Naive B cell (primary cell): ENCODE measurements around the gene ADAMTSL4. TPM values are rescaled to one million over a fixed set of nuclear protein-coding genes. Genes with fewer than 3 reads are reported as not detected.
A peak's percentile ranks its signal among the peaks of the same experiment; 100 is the strongest.

Experiments used
- ATAC-seq, 2 donors: fragments of 150-1000 bp; cut with Tn5 transposase; 2 replicates each; pipeline ENCODE4 v1.10.0; 2021; ENCODE audit warnings: low read depth in 2 of 2, mild to moderate bottlenecking in 2 of 2, moderate library complexity in 2 of 2
- DNase-seq: peaks from one replicate; pipeline ENCODE4 v3.0.0; 2022
- H3K27ac Mint-ChIP-seq, 6 donors: one replicate each; pipeline ENCODE4 v1.8.0; 2020 to 2022; ENCODE audit warnings: mild to moderate bottlenecking in 6 of 6, mixed read lengths in 6 of 6, moderate library complexity in 5 of 6, inconsistent platforms in 2 of 6
- H3K27me3 Mint-ChIP-seq, 3 donors: one replicate each; pipeline ENCODE4 v1.8.0; 2021 to 2022; ENCODE audit warnings: mixed read lengths in 3 of 3, mild to moderate bottlenecking in 1 of 3
- H3K36me3 Mint-ChIP-seq, 2 donors: one replicate each; pipeline ENCODE4 v1.8.0; 2020 to 2022; ENCODE audit warnings: mixed read lengths in 2 of 2, inconsistent platforms in 1 of 2, mild to moderate bottlenecking in 1 of 2
- H3K4me1 Mint-ChIP-seq, 3 donors: one replicate each; pipeline ENCODE4 v1.8.0; 2020 to 2022; ENCODE audit warnings: mixed read lengths in 3 of 3, inconsistent platforms in 1 of 3, mild to moderate bottlenecking in 1 of 3, moderate library complexity in 1 of 3
- H3K4me3 Mint-ChIP-seq, 8 donors: one replicate each; pipeline ENCODE4 v1.8.0; 2020 to 2022; ENCODE audit warnings: mild to moderate bottlenecking in 8 of 8, mixed read lengths in 8 of 8, moderate library complexity in 8 of 8, inconsistent platforms in 2 of 8
- H3K9me3 Mint-ChIP-seq, 7 donors: one replicate each; pipeline ENCODE4 v1.8.0; 2020 to 2022; ENCODE audit warnings: mixed read lengths in 7 of 7, mild to moderate bottlenecking in 5 of 7, inconsistent platforms in 2 of 7, moderate library complexity in 1 of 7
- polyA plus RNA-seq, 6 donors: library from polyadenylated mRNA; unstranded; fragments of 300-500 nt; fragmentation: Illumina TruSeq; gene quantifications; one replicate each; pipeline ENCODE4 v1.2.3, GENCODE V29; 2021; ENCODE audit warnings: low read depth in 6 of 6

Gene ADAMTSL4
- not detected for polyA plus RNA-seq

- Mint-ChIP-seq H3K27ac (peak within 1 kb of the TSS in 3 of 6 donors; percentile 47 to 59 (median 47)), H3K4me3 (peak within 1 kb of the TSS; percentile 79 to 92 (median 87)), H3K9me3 (no peaks in the 10 kb centered on the region), H3K27me3 (peaks cover 7 to 34% (median 12%) of the 10 kb centered on the region in 3 donors), H3K4me1 (peaks cover 23 to 31% (median 29%) of the 10 kb centered on the region in 3 donors), H3K36me3 (no peaks in the 10 kb centered on the region)
- DNase-seq, result peak; percentile 28
- ATAC-seq, result peak; percentile 78 to 80
Observed at GRCh38 chr1:150548632-150549495, at the start of gene ADAMTSL4. ADAMTSL4 (plus strand) TSS chr1:150549408; CDS start chr1:150552289, 2,881 bp downstream.

- DNase-seq (no peak), ATAC-seq (no peak)
- peaks cover 12 to 34% of the 10 kb centered on the region in 2 donors for H3K36me3 Mint-ChIP-seq
- H3K4me1 Mint-ChIP-seq, result peaks cover 0 to 7% (median 6%) of the 10 kb centered on the region in 3 donors
- H3K27ac Mint-ChIP-seq, result no peak overlapping the region
- H3K9me3 Mint-ChIP-seq, result no peaks in the 10 kb centered on the region
- H3K4me3 Mint-ChIP-seq, result no peak overlapping the region
- H3K27me3 Mint-ChIP-seq, result no peaks in the 10 kb centered on the region
Observed at GRCh38 chr1:150505431-150505830, 43.8 kb upstream of the ADAMTSL4 start.

GRCh38 chr1:150507912-150508864 lies 41.0 kb upstream of the ADAMTSL4 start, which contains the start of gene ECM1:
ECM1 (plus strand) TSS chr1:150508109; CDS start chr1:150508210, 101 bp downstream.
- DNase-seq, result no peak
- ATAC-seq, result no peak
- peak within 1 kb of the TSS in 4 of 6 donors; percentile 46 to 80 (median 58) for H3K27ac Mint-ChIP-seq
- H3K4me3 Mint-ChIP-seq, result no peak within 1 kb of the TSS
- H3K36me3 Mint-ChIP-seq, result peaks cover 8 to 27% of the 10 kb centered on the region in 2 donors
- no peaks in the 10 kb centered on the region for H3K27me3 Mint-ChIP-seq
- H3K4me1 Mint-ChIP-seq, result peaks cover 0 to 13% (median 11%) of the 10 kb centered on the region in 3 donors
- no peaks in the 10 kb centered on the region for H3K9me3 Mint-ChIP-seq

GRCh38 chr1:150508982-150509381 lies 40.2 kb upstream of the ADAMTSL4 start:
- H3K4me1 Mint-ChIP-seq, result peaks cover under 1 to 13% (median 11%) of the 10 kb centered on the region in 3 donors

GRCh38 chr1:150511551-150511950 lies 37.7 kb upstream of the ADAMTSL4 start:
- ATAC-seq (no peak), DNase-seq (no peak)
- H3K4me3 Mint-ChIP-seq, result peak overlapping the region in 2 of 8 donors; percentile 68 to 84
- peaks cover 0 to 7% of the 10 kb centered on the region in 2 donors for H3K36me3 Mint-ChIP-seq
- H3K4me1 Mint-ChIP-seq, result peaks cover 14 to 30% (median 26%) of the 10 kb centered on the region in 3 donors
- H3K27ac Mint-ChIP-seq, result peak overlapping the region in 3 of 6 donors; percentile 26 to 84 (median 53)
- H3K27me3 Mint-ChIP-seq, result no peaks in the 10 kb centered on the region
- H3K9me3 Mint-ChIP-seq, result no peaks in the 10 kb centered on the region

More at GRCh38 chr1:150508982-150509381, 40.2 kb upstream of the ADAMTSL4 start:
- Mint-ChIP-seq H3K4me3 (no peak overlapping the region), H3K9me3 (no peaks in the 10 kb centered on the region), H3K27me3 (no peaks in the 10 kb centered on the region), H3K36me3 (peaks cover 8 to 23% of the 10 kb centered on the region in 2 donors), H3K27ac (peak overlapping the region in 2 of 6 donors; percentile 42 to 47)
- DNase-seq, result no peak
- no peak for ATAC-seq

GRCh38 chr1:150511985-150512660 lies 37.1 kb upstream of the ADAMTSL4 start:
- Mint-ChIP-seq H3K9me3 (no peaks in the 10 kb centered on the region), H3K27ac (peak overlapping the region in 2 of 6 donors; percentile 53 to 84), H3K36me3 (peaks cover 0 to 7% of the 10 kb centered on the region in 2 donors), H3K27me3 (no peaks in the 10 kb centered on the region), H3K4me1 (peaks cover 20 to 35% (median 30%) of the 10 kb centered on the region in 3 donors), H3K4me3 (peak overlapping the region in 2 of 8 donors; percentile 62 to 84)
- no peak for DNase-seq
- ATAC-seq, result no peak

GRCh38 chr1:150512846-150513245 lies 36.4 kb upstream of the ADAMTSL4 start:
- peaks cover 0 to 3% of the 10 kb centered on the region in 2 donors for H3K36me3 Mint-ChIP-seq
- H3K27me3 Mint-ChIP-seq, result no peaks in the 10 kb centered on the region
- peaks cover 27 to 43% (median 37%) of the 10 kb centered on the region in 3 donors for H3K4me1 Mint-ChIP-seq
- DNase-seq, result no peak
- no peaks in the 10 kb centered on the region for H3K9me3 Mint-ChIP-seq
- peak overlapping the region in 2 of 6 donors; percentile 47 to 74 for H3K27ac Mint-ChIP-seq
- H3K4me3 Mint-ChIP-seq, result peak overlapping the region in 2 of 8 donors; percentile 62 to 84
- no peak for ATAC-seq

- Mint-ChIP-seq H3K4me1 (peaks cover 28 to 43% (median 37%) of the 10 kb centered on the region in 3 donors), H3K36me3 (no peaks in the 10 kb centered on the region), H3K27me3 (no peaks in the 10 kb centered on the region), H3K9me3 (no peaks in the 10 kb centered on the region), H3K27ac (peak overlapping the region in 3 of 6 donors; percentile 47 to 74 (median 60)), H3K4me3 (peak overlapping the region in 3 of 8 donors; percentile 55 to 90 (median 84))
- ATAC-seq (no peak), DNase-seq (no peak)
Observed at GRCh38 chr1:150513351-150513791, 35.8 kb upstream of the ADAMTSL4 start.

- peak overlapping the region; percentile 74 to 96 (median 92) for H3K4me3 Mint-ChIP-seq
- H3K27ac Mint-ChIP-seq, result peak overlapping the region in 4 of 6 donors; percentile 6 to 95 (median 62)
- H3K27me3 Mint-ChIP-seq, result no peaks in the 10 kb centered on the region
- peaks cover 28 to 43% (median 37%) of the 10 kb centered on the region in 3 donors for H3K4me1 Mint-ChIP-seq
- DNase-seq, result no peak
- no peak for ATAC-seq
- H3K36me3 Mint-ChIP-seq, result no peaks in the 10 kb centered on the region
- H3K9me3 Mint-ChIP-seq, result no peaks in the 10 kb centered on the region
Observed at GRCh38 chr1:150514260-150514659, 34.9 kb upstream of the ADAMTSL4 start.

- H3K27ac Mint-ChIP-seq, result peak overlapping the region in 5 of 6 donors; percentile 60 to 95 (median 94)
- H3K9me3 Mint-ChIP-seq, result no peaks in the 10 kb centered on the region
- no peaks in the 10 kb centered on the region for H3K27me3 Mint-ChIP-seq
- ATAC-seq (no peak), DNase-seq (no peak)
- H3K36me3 Mint-ChIP-seq, result no peaks in the 10 kb centered on the region
- H3K4me1 Mint-ChIP-seq, result peaks cover 28 to 41% (median 36%) of the 10 kb centered on the region in 3 donors
- H3K4me3 Mint-ChIP-seq, result peak overlapping the region; percentile 84 to 96 (median 94)
Observed at GRCh38 chr1:150514913-150515327, 34.3 kb upstream of the ADAMTSL4 start.

GRCh38 chr1:150515328-150516049 lies 33.7 kb upstream of the ADAMTSL4 start, which contains the start of gene FALEC:
FALEC (plus strand) TSS chr1:150515752.
- ATAC-seq (peak; percentile 86 to 88), DNase-seq (peak; percentile 92)
- Mint-ChIP-seq H3K4me3 (peak within 1 kb of the TSS; percentile 84 to 96 (median 94)), H3K36me3 (no peaks in the 10 kb centered on the region), H3K9me3 (no peaks in the 10 kb centered on the region), H3K27ac (peak within 1 kb of the TSS; percentile 76 to 97 (median 93)), H3K27me3 (no peaks in the 10 kb centered on the region), H3K4me1 (peaks cover 28 to 36% (median 30%) of the 10 kb centered on the region in 3 donors)
